DND-41 (cell line): ENCODE results near the gene N4BP2.
"Not testable (repeated sequence)": the region's sequence is repeated elsewhere in the genome, so short reads cannot be mapped to it uniquely, and the experiment has no call there.

Source experiments
- ATAC-seq: fragments of 200-7000 bp; cut with Tn5 transposase; 3 replicates; pipeline ENCODE4 v1.9.1; 2021; ENCODE audit warnings: low read depth; ENCODE audit not compliant: insufficient read depth
- DNase-seq: peaks from one replicate; pipeline ENCODE4 v3.0.0-alpha.2; 2020
- H2AFZ ChIP-seq: 2 replicates; pipeline ENCODE4 v1.6.0; 2012; ENCODE audit warnings: low read depth, low read length
- H3K27ac ChIP-seq: 2 replicates; pipeline ENCODE4 v1.5.1; 2012; ENCODE audit warnings: low read length, inconsistent platforms
- H3K27me3 ChIP-seq: fragments of 200-600 bp; sonication (generic); 2 replicates; pipeline ENCODE4 v1.6.0; 2012; ENCODE audit warnings: low read length, mild to moderate bottlenecking, inconsistent platforms; ENCODE audit not compliant: insufficient read depth, poor library complexity
- H3K36me3 ChIP-seq: 2 replicates; pipeline ENCODE4 v1.5.1; 2012; ENCODE audit warnings: low read length, inconsistent platforms; ENCODE audit not compliant: insufficient read depth
- H3K4me1 ChIP-seq: 2 replicates; pipeline ENCODE4 v1.5.1; 2012; ENCODE audit warnings: mild to moderate bottlenecking, low read length; ENCODE audit not compliant: insufficient read depth
- H3K4me2 ChIP-seq: 2 replicates; pipeline ENCODE4 v1.6.0; 2012; ENCODE audit warnings: mild to moderate bottlenecking, moderate library complexity, low read length, inconsistent platforms; ENCODE audit not compliant: insufficient read depth
- H3K4me3 ChIP-seq, 2 experiments: fragments of 200-600 bp in 1 of 2; shearing (Covaris generic) in 1 of 2; 2 replicates each; pipeline ENCODE4 v1.5.1; 2012 to 2016; ENCODE audit warnings: inconsistent platforms in 2 of 2, low read length in 2 of 2, mild to moderate bottlenecking in 2 of 2, low read depth in 1 of 2, moderate library complexity in 1 of 2
- H3K79me2 ChIP-seq: 2 replicates; pipeline ENCODE4 v1.6.0; 2012; ENCODE audit warnings: low read length, inconsistent platforms; ENCODE audit not compliant: insufficient read depth
- H3K9ac ChIP-seq: 2 replicates; pipeline ENCODE4 v1.6.0; 2012; ENCODE audit warnings: low read depth, mild to moderate bottlenecking, inconsistent platforms, low read length, moderate library complexity
- H3K9me3 ChIP-seq: 2 replicates; pipeline ENCODE4 v1.5.1; 2012; ENCODE audit warnings: low read length, moderate library complexity, mild to moderate bottlenecking, inconsistent platforms; ENCODE audit not compliant: insufficient read depth, severe bottlenecking
- H4K20me1 ChIP-seq: 2 replicates; pipeline ENCODE4 v1.6.0; 2012; ENCODE audit warnings: low read length; ENCODE audit not compliant: insufficient read depth
- EZH2 ChIP-seq: IDR thresholded peaks from 3 replicates; pipeline ENCODE4 v1.6.1; 2012; ENCODE audit warnings: borderline replicate concordance, low read depth, mild to moderate bottlenecking, moderate library complexity, low read length, inconsistent platforms; ENCODE audit not compliant: severe bottlenecking
- TF ChIP-seq, protein P1 (sequence below): IDR thresholded peaks from 2 replicates; pipeline ENCODE4 v1.5.1; 2012; ENCODE audit warnings: borderline replicate concordance, low read length, moderate library complexity, mild to moderate bottlenecking; ENCODE audit not compliant: poor library complexity, severe bottlenecking; ENCODE audit errors: extremely low read depth

Gene N4BP2

DNA sequence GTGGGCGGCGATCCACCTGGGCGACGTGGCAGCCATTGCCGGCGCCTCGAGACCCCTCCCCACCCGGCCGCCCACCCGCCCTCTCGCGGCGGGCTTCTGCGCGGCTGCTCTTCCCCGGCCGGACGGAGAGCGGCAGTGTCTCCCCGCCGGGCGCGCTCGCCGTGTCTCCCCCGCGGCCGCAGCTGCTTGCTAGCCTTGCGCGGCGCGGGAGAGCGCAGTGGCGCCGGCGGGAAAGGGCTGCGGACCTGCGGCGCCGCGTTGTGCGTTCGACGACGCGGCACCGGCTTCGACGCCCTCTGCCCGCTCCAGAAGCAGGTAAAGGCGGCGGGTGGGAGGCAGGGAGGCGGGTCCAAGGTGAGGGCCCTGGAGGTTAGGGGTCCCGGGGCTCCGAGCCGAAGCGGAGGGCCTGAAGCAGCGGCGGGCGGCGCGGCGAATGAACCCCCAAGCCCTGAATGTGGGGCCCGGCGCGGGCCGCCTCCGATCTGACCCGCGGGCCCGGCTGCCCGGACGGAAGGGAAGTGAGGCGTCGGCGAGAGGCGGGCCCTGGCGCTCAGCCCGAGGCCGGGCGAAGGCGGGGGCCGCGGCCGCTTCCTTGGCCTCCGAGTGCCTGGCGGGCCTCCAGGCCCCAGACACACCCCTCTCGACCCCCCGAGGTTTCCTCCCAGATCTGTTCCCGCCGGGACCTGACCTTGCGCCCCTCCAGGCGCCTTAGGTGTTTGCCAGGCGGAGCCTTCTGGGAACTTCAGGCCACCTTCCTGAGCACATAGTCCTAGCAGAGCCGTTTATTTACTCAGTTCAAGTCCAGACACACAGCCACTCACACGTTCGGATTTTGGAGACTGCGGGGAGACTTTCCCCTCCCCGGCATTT is at the start of gene N4BP2:
Gene N4BP2 (plus strand): TSS at position 135 of the 870 bp plus-strand sequence. CDS start 40,491 bp downstream, outside the sequence.
- Histone ChIP-seq H3K9me3 (no peaks in the 10 kb centered on the region), H4K20me1 (peaks cover 10% of the 10 kb centered on the region), H2AFZ (peak within 1 kb of the TSS; percentile 91), H3K79me2 (peaks cover 52% of the 10 kb centered on the region), H3K4me3 (peak within 1 kb of the TSS; percentile 86 to 90), H3K4me1 (peaks cover 45% of the 10 kb centered on the region), H3K27ac (peak within 1 kb of the TSS; percentile 97), H3K4me2 (peak within 1 kb of the TSS; percentile 85), H3K27me3 (no peaks in the 10 kb centered on the region), H3K36me3 (peaks cover 22% of the 10 kb centered on the region), H3K9ac (peak within 1 kb of the TSS; percentile 100)
- ATAC-seq (peak; percentile 66), DNase-seq (peak; percentile 80)
- TF ChIP-seq, protein P1, sequence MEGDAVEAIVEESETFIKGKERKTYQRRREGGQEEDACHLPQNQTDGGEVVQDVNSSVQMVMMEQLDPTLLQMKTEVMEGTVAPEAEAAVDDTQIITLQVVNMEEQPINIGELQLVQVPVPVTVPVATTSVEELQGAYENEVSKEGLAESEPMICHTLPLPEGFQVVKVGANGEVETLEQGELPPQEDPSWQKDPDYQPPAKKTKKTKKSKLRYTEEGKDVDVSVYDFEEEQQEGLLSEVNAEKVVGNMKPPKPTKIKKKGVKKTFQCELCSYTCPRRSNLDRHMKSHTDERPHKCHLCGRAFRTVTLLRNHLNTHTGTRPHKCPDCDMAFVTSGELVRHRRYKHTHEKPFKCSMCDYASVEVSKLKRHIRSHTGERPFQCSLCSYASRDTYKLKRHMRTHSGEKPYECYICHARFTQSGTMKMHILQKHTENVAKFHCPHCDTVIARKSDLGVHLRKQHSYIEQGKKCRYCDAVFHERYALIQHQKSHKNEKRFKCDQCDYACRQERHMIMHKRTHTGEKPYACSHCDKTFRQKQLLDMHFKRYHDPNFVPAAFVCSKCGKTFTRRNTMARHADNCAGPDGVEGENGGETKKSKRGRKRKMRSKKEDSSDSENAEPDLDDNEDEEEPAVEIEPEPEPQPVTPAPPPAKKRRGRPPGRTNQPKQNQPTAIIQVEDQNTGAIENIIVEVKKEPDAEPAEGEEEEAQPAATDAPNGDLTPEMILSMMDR, result peak; percentile 79
- TF ChIP-seq EZH2, result no peak

DNA sequence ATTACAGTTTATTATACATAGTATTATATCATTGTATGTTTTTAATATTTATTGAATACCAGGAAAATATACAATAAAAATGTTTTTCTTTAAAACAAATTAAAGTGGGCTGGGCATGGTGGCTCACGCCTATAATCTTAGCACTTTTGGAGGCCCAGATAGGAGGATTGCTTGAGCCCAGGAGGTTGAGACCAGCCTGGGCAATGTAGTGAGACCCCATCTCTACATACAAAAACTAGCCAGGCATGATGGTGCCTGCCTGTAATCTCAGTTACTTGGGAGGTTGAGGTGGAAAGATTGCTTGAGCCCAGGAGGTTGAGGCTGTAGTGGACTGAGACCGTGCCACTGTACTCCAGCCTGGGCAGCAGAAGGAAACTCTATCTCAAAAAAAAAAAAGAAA is 40.6 kb upstream of the N4BP2 start:
- ATAC-seq (no peak), DNase-seq (no peak)
- H3K36me3 ChIP-seq, result no peaks in the 10 kb centered on the region
- H3K27ac ChIP-seq, result no peak overlapping the region
- no peak overlapping the region for H3K4me2 ChIP-seq
- TF ChIP-seq EZH2, result no peak
- TF ChIP-seq, protein P1, result no peak
- no peaks in the 10 kb centered on the region for H3K4me1 ChIP-seq
- no peaks in the 10 kb centered on the region for H3K79me2 ChIP-seq
- H3K27me3 ChIP-seq, result no peaks in the 10 kb centered on the region
- H3K9ac ChIP-seq, result no peak overlapping the region
- no peaks in the 10 kb centered on the region for H3K9me3 ChIP-seq
- H2AFZ ChIP-seq, result no peak overlapping the region
- no peaks in the 10 kb centered on the region for H4K20me1 ChIP-seq
- H3K4me3 ChIP-seq, result no peak overlapping the region

DNA sequence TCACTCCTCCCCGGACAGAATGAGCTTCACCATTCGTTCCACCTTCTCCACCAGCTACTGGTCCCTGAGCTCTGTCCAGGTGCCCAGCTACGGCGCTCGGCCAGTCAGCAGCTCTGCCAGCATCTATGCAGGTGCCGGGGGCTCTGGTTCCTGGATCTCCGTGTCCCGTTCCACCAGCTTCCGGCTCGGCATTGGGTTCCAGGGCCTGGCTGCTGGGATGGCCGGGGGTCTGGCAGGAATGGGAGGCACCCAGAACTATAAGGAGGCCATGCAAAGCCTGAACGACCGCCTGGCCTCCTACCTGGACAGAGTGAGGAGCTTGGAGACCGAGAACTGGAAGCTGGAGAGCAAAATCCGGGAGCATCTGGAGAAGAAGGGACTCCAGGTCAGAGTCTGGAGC is 36.4 kb upstream of the N4BP2 start:
- ATAC-seq (no peak), DNase-seq (no peak)
- H2AFZ ChIP-seq, result no peak overlapping the region
- no peak overlapping the region for H3K4me2 ChIP-seq
- H3K27me3 ChIP-seq, result no peaks in the 10 kb centered on the region
- TF ChIP-seq, protein P1, result no peak
- TF ChIP-seq EZH2, result no peak
- no peak overlapping the region for H3K9ac ChIP-seq
- no peaks in the 10 kb centered on the region for H3K4me1 ChIP-seq
- H3K9me3 ChIP-seq, result no peaks in the 10 kb centered on the region
- H3K27ac ChIP-seq, result no peak overlapping the region
- H4K20me1 ChIP-seq, result no peaks in the 10 kb centered on the region
- no peaks in the 10 kb centered on the region for H3K36me3 ChIP-seq
- H3K79me2 ChIP-seq, result no peaks in the 10 kb centered on the region
- H3K4me3 ChIP-seq, result no peak overlapping the region

DNA sequence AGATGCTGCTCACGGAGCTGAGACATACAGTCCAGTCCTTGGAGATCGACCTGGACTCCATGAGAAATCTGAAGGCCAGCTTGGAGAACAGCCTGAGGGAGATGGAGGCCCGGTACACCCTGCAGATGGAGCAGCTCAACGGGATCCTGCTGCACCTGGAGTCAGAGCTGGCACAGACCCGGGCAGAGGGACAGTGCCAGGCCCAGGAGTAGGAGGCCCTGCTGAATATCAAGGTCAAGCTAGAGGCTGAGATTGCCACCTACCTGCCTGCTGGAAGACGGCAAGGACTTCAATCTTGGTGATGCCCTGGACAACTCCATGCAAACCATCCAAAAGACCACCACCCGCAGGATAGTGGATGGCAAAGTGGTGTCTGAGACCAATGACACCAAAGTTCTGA is 35.5 kb upstream of the N4BP2 start:
- H3K79me2 ChIP-seq, DNase-seq, H4K20me1 ChIP-seq, H3K4me3 ChIP-seq, H3K4me2 ChIP-seq, H3K27me3 ChIP-seq, H3K27ac ChIP-seq, H3K9me3 ChIP-seq, H3K4me1 ChIP-seq, H3K9ac ChIP-seq, ATAC-seq, H2AFZ ChIP-seq, H3K36me3 ChIP-seq: not testable (repeated sequence)

DNA sequence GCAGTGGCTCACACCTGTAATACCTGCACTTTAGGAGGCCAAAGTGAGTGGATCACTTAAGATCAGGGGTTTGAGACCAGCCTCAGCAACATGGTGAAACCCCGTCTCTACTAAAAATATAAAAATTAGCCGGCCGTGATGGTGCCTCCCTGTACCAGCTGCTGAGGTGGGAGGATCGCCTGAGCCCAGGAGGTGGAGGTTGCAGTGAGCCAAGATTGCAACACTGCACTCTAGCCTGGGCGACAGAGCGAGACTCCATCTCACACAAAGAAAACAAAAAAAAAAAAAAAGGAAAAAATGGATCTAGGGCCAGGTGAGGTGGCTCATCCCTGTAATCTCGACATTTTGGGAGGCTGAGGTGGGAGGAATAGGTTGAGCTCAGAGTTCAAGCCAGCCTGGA is 32.6 kb upstream of the N4BP2 start:
- H3K4me3 ChIP-seq, H3K4me2 ChIP-seq, H4K20me1 ChIP-seq, H3K9ac ChIP-seq, H3K27ac ChIP-seq, H2AFZ ChIP-seq, H3K27me3 ChIP-seq, H3K4me1 ChIP-seq, H3K9me3 ChIP-seq, DNase-seq, H3K36me3 ChIP-seq, ATAC-seq, H3K79me2 ChIP-seq: not testable (repeated sequence)
